Endothelial cell of hepatic sinusoid (primary cell): Measurements from ENCODE around the gene GNG11.

Experiments
- in situ Hi-C: cut with HindIII; loops from 2 replicates; pipeline ENCODE4 v1.10.0; 2017; ENCODE audit warnings: low sequenced_read_pairs

GNG11 gene

DNA sequence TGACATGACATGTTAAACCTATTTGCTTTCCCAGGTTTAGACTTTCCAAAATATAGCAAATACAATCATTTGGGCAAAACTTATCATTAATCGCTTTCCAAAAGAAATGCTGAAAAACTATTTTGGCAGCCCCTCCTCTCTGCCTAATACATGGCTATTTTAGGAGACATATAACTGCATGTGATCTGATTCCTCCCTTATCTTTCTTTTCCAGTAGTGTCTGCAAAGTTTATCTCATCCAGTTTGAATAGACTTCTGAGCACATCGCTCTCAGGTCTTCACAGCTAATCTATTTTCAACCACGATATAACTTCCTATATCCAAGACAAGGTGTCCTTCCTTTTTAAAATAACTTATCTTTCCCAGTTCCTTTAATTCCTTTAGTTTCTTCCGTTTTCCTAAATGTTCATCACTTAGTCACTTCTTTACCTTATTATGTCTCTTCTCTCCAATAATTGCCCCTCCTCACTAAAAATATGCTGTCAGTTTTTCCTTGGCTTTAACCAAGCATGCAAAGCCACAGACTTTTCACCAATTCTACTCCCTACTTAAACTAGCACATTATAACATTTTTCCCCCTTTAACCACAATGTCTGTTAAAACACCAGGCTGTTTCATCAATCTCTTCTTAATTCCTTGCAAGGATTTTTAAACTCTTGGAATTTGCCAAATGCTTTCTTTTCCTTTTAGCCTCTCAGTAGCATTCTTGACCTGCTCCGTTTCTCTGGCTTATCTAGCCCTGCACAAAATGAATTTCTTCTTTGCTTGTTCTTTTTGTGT, 24.4 kb downstream of the GNG11 start:
- in situ Hi-C loops = no loop called here

DNA sequence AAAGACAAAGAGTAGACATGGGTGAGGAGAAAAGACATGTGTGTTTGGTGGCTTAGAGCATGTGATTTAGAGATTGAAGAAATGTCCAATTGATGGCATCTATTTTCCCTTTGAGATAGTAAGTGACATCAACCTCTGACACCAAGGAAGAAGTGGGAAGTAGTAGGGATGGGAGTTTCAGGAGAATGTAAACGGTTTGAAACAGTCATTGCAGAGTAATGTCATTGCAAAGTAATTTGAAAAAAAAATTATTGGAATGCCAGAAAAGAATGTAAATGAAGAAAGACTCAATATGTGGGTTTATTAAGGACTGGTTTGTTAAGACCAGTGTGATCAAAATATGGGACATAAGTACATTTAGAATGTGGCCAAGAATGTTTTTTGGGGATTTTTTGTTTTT, 26.6 kb downstream of the GNG11 start:
- in situ Hi-C loops = no loop called here

DNA sequence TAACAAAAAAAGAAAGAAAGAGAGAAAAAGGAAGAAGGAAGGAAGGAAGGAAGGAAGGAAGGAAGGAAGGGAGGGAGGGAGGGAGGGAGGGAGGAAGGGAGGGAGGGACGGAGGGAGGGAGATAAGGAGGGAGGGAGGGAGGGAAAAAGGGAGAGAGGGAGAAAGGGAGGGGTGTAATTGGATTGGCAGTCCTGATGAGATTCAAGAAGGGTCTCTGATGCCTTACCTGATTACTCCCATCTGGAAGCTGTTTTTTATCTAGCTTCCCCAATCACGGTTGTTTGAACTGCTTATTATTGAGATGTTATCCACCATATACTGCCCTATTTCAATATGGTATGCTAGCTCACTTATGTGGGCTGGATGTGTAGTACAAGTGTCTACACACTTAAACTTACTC, 27.3 kb downstream of the GNG11 start:
- in situ Hi-C loops = no loop called here

DNA sequence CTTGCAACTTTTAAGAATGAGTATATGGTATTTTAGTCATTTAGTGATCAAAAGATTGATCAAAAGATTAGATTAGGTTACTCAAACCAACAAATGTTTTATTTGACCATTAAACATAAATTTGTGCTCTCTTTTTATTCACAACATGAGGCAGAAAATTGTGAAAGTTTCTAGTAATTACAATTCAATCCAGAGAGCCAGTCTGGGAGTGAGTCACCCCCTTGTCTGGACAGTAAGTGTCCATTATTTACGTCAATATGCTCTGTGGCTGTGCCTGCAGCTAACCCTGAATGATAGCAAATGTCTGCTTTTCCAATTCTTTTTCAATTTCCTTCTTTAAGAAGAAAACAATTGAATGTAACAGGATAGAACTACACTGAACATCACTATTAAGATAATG, 27.9 kb downstream of the GNG11 start:
- in situ Hi-C loops = no loop called here

DNA sequence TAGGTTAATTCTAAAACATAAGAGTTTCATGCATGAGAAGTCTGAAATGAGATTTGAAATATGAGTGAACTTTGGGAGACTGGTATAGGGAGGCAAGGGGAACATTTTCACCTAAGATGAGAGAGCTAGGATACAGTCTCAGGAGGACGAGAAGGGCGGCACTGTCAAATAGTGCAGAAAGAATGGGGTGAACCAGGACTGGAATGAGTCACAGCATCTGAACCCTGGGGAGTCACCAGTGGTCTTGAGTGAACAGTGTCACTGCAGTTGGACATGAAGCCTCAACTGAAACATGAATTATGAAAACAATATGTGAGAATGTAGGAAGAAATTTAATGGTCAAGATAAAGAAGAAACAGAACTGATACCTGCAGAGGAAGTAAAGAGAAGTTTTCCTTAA, 33.8 kb downstream of the GNG11 start:
- in situ Hi-C loops = no loop called here

DNA sequence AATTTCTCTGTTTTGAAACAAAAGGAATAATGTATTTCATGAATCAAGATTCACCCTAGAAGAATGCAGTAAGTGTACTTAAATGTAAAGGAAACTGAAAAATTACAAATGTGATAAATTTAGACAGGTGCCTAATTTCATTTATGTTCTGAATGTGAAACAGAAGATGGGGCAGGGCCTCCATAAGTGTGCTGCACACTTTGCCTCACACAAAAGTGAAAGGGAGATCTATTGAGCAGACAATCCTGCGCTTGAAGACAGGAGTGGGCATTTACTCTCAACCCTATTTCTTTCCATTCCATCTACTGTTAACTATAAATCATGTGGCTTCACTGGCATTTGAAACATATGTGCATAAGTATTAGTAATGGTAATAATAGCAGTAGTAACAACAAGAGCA, 36.2 kb downstream of the GNG11 start:
- in situ Hi-C loops = no loop called here

DNA sequence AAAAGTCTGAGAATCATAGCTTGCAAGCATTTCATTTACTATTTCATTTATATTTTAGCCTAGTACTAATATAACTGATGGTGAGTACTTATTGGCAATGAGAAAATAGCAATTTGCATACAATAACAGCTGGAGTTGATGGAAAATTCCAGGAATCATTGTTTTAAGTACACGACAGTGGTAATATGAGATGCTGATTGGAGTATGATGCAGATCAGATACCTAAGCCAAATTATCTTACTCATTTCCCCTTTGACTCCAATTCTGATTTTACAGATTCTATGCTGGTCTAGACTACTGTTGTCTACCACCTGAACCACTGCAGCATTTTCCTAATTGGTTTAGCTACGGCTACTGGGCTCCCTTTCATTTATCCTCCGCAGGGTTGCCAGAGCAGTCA, 36.7 kb downstream of the GNG11 start:
- in situ Hi-C loops = no loop called here

DNA sequence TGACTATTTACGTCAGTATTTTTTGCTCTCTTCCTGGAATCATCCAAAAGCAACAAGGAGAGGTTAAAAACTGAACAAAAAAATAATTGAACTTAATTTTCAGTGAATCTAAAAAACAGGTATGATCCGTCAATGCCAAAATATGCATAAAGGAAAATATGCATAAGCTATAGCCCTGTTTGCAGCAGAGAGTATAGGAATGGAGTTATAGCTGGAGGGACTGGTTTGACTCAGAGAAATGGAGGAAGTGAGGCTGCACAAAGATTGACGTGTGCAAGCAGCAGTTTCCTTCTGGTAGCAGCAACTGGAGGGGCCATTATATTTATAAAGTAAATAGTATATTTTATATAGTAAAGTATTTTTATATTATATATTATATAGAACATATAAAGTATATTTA, 37.1 kb downstream of the GNG11 start:
- in situ Hi-C loops = no loop called here

DNA sequence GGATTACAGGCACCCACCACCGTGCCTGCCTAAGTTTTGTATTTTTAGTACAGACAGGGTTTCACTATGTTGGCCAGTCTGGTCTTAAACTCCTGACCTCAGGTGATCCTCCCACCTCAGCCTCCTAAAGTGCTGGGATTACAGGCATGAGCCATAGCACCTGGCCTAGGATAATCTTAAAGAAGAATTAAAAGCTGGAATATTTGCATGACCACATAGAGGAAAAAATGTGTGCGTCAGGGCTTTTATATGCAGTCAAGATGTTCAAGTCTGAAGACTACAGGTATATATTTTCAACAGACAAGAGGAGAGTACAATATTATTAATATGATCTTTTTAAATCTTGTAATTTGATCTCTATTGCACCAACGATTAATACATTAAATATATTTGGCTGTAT, 39.5 kb downstream of the GNG11 start:
- in situ Hi-C loops = no loop called here

DNA sequence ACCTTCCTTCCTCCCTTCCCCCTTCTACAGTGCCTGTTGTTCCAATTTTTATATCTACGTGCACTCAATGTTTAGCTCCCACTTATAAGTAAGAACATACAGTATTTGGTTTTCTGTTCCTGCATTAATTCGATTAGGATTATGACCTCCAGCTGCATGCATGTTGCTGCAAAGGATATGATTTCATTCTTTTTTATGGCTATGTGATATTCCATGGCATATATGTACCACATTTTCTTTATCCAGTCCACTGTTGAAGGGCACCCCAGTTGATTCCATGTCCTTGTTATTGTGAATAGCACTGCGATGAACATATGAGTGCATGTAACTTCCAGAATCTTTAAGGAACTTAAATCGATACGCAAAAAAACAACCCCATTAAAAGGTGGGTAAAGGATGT, 42.7 kb downstream of the GNG11 start:
- in situ Hi-C loops = no loop called here

DNA sequence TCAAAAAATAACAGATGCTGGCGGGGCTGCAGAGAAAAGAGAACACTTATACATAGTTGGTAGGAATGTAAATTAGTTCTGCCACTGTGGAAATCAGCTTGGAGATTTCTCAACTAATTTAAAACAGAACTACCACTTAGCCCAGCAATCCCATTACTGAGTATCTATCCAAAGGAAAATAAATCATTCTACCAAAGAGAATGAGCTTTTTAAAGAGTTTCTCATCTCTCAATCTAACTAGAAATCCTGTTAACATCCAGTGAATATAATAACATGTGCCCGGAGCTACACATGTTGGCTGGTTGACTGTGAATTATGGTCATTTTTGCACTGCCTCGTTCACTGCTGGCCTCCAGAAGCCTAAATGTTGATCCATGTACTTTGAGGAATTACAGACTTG, 43.3 kb downstream of the GNG11 start:
- in situ Hi-C loops = no loop called here

DNA sequence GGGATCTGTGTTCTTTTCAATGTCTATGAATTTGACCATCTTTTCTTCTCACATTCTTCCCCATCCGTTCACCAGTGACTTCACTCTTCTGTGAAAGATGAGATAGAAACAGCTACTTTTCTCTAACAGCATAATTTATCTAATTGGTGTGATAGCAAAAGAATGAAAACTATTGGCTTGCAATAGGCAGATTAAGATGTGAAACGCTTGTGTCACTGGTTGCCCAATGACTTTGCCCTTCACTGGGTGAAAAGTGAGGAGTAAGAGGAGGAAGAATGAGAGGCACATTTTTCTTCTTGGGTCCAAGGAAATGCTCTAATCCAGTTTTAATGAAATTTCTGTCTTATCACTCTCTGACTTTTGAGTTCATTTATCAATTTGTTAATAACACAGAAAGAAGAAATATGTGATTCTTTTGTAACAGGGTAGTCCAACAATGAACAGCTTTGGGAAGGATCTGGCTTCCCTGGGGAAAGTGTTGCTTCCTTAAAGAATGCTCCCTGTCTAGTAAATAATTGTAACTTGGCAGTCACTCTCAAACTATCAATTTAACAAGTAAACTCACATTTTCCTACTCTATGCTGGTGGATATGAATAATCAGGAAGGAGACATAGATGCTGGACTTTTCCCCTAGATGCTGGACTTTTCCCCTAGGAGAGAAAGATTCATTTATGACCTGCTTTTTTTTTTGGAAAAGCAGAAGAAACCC, 47.5 kb downstream of the GNG11 start:
- in situ Hi-C loops = no loop called here

DNA sequence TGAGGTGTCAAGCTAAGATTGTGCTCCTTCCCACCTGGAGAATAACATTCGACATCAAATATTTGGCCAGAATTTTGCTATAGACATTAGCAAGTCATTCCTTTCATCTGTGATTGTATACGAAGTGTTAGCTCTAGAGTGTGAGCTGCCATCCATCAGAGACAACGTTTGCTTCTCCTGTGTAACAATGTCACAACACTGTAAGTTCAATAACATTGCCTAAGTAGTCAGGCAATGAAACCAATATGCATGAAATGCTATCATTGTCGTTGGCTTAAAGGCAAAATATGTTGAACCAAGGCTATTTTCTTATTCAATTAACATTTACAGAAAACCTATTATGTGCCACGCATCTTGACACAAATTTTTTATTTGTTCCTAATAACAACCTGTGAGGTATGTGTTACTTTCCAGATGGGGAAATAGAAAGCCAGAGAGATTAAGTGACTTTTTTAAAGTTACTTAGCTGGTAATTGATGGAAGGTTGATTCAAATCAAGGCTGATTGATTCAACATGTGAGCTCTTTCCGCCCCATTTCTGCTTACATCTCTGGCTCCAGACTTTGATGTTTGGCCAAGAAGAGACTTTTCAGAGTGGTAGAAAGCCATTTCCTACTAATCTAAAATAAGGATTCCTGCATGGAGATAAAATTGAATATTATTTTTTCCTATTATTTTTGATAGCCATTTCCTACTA, 50.6 kb downstream of the GNG11 start:
- in situ Hi-C loops = no loop called here

DNA sequence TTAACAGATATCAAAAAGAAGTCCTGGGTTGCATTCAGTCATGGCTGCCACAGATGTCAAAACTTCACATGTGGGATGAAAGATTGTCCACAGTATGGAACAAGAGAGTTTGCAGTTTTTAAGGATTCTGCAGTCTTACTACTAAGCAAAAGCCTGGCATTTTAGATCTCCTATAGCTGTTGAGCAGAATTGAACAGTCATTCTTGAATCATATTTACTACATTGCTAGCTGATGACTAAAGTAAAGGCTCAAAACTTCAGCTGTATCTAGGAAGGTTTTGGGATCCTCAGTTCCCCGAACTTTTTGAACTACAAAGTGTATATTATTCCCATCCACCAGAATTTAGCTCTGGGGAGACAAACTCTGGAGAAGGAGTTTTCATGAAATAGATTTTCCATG, 51.6 kb downstream of the GNG11 start:
- in situ Hi-C loops = no loop called here

DNA sequence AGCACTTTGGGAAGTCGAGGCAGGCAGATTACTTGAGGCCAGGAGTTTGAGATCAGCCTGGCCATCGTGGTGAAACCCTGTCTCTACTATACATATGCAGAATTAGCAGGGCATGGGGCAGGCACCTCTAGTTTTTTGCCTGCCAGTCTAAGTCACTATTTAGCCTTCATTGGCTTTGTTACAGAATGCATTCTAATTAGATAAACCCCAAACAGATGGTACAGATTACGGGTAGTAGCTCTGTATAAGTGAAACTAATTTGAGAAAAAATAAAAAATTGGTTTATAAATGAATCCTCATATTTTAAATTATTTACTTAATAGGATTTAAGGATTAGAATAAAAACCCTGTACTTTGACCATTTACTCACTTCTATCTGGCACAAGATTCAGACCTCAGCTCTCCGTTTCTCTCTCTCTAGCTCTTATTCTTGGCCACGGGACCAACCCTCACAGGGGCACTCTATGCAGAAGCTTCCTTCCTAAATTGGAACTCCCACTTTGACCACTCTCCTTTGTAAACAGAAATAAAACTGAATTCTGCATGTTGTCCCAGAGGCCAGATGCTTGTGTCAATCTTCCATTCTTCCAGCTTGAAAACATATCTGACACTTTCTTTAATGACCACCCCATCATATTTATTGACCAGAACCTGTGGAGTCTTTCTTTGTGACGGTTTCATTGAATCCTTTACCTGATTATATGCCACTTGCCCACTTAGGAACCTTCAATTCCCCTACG, 55.8 kb downstream of the GNG11 start:
- in situ Hi-C loops = no loop called here
